ENCODE results near the gene CLDND1.

DNA sequence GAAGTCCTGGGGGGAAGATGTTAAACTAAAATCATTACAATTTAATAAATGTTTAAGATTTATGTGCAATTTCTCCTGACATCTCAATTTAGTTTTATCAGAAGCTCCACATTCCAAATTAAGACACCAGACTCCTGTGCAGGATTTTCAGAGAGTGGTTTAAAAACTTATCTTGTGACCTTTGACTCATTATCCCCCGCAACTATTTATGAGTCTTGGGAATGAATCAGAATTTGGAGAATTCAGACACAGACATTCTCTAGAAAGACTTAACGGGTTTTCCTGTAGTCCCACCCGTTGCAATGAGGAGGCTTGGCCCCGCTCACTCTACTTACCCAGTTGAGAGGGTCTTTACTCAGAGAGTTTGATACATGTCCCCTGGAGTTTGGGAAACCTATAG is 18.2 kb downstream of the CLDND1 start:
- TF ChIP-seq POLR2A (IDR thresholded peaks at IDR 0.05) (no peak), CTCF (IDR thresholded peaks at IDR 0.05) (no peak)

All from esophagus squamous epithelium (tissue), 4 donors.